ENCODE data around the gene CUBN. TPM values are rescaled to one million over a fixed set of nuclear protein-coding genes. Genes with fewer than 3 reads are reported as not detected.

Gene CUBN
- total RNA-seq, 8 experiments from 2014 or later = 0.58 to 23.2 (median 1.4) TPM

- H3K27ac ChIP-seq = no peak overlapping the region
- H3K4me1 ChIP-seq (replicated peaks in 1 of 2) = peaks cover 8 to 15% of the 10 kb centered on the region in 2 donors
- in situ Hi-C loops (cut with MboI; ENCODE audit: low pct_unique_long_range_greater_than_20kb in 2 of 9, low sequenced_read_pairs in 9 of 9, unreplicated experiment in 9 of 9) = no loop called here
- 44 to 100% (median 92%) methylated on average over 2 to 12 of the region's 12 CpGs; no CpG with 5 or more reads in 2 of the 10 experiments for WGBS, 10 experiments
- H3K4me3 ChIP-seq = no peak overlapping the region
- no peak for ATAC-seq (replicated peaks in 6 of 8)
These were observed 55.7 kb downstream of the CUBN start for GRCh38 chr10:17073725-17074540.

- ATAC-seq (replicated peaks in 6 of 8) = no peak
- H3K27ac ChIP-seq = no peak overlapping the region
- WGBS, 10 experiments = 89 to 100% (median 94%) methylated on average over 1 to 2 of the region's 2 CpGs
- no peak overlapping the region for H3K4me3 ChIP-seq
- in situ Hi-C loops (cut with MboI; ENCODE audit: low pct_unique_long_range_greater_than_20kb in 2 of 9, low sequenced_read_pairs in 9 of 9, unreplicated experiment in 9 of 9) = no loop called here
- no peaks in the 10 kb centered on the region for H3K4me1 ChIP-seq (replicated peaks in 1 of 2)
These were observed 60.7 kb downstream of the CUBN start for GRCh38 chr10:17068953-17069352.

GRCh38 chr10:17067376-17068264 is 62.0 kb downstream of the CUBN start:
- no peaks in the 10 kb centered on the region for H3K4me1 ChIP-seq (replicated peaks in 1 of 2)
- in situ Hi-C loops (cut with MboI; ENCODE audit: low pct_unique_long_range_greater_than_20kb in 2 of 9, low sequenced_read_pairs in 9 of 9, unreplicated experiment in 9 of 9) = no loop called here
- WGBS, 10 experiments = 1 to 93% (median 78%) methylated on average over 3 to 9 of the region's 9 CpGs
- ATAC-seq (replicated peaks in 6 of 8) = peak in 3 of 8 experiments; percentile 42 to 83 (median 53)
- H3K4me3 ChIP-seq = no peak overlapping the region
- no peak overlapping the region for H3K27ac ChIP-seq

- Histone ChIP-seq H3K27ac (no peak overlapping the region), H3K4me3 (no peak overlapping the region), H3K4me1 (replicated peaks in 1 of 2) (peaks cover 0 to 3% of the 10 kb centered on the region in 2 donors)
- 55 to 100% (median 88%) methylated on average over 1 to 3 of the region's 3 CpGs; no CpG with 5 or more reads in 1 of the 10 experiments for WGBS, 10 experiments
- ATAC-seq (replicated peaks in 6 of 8) = no peak
- in situ Hi-C loops (cut with MboI; ENCODE audit: low pct_unique_long_range_greater_than_20kb in 2 of 9, low sequenced_read_pairs in 9 of 9, unreplicated experiment in 9 of 9) = no loop called here
These were observed 62.8 kb downstream of the CUBN start for GRCh38 chr10:17066807-17067206.

- WGBS, 10 experiments = 20 to 100% (median 86%) methylated on average over 1 of the region's 1 CpG; no CpG with 5 or more reads in 4 of the 10 experiments
- peaks cover 0 to 3% of the 10 kb centered on the region in 2 donors for H3K4me1 ChIP-seq (replicated peaks in 1 of 2)
- ATAC-seq (replicated peaks in 6 of 8) = no peak
- H3K4me3 ChIP-seq = no peak overlapping the region
- no peak overlapping the region for H3K27ac ChIP-seq
- in situ Hi-C loops (cut with MboI; ENCODE audit: low pct_unique_long_range_greater_than_20kb in 2 of 9, low sequenced_read_pairs in 9 of 9, unreplicated experiment in 9 of 9) = no loop called here
These were observed 63.6 kb downstream of the CUBN start for GRCh38 chr10:17066000-17066399.

GRCh38 chr10:17065273-17065672 is 64.3 kb downstream of the CUBN start:
- ATAC-seq (replicated peaks in 6 of 8) = no peak
- 75 to 100% (median 96%) methylated on average over 1 to 6 of the region's 6 CpGs; no CpG with 5 or more reads in 1 of the 10 experiments for WGBS, 10 experiments
- H3K4me3 ChIP-seq = no peak overlapping the region
- H3K4me1 ChIP-seq (replicated peaks in 1 of 2) = peaks cover 0 to 3% of the 10 kb centered on the region in 2 donors
- in situ Hi-C loops (cut with MboI; ENCODE audit: low pct_unique_long_range_greater_than_20kb in 2 of 9, low sequenced_read_pairs in 9 of 9, unreplicated experiment in 9 of 9) = no loop called here
- H3K27ac ChIP-seq = no peak overlapping the region

- in situ Hi-C loops (cut with MboI; ENCODE audit: low pct_unique_long_range_greater_than_20kb in 2 of 9, low sequenced_read_pairs in 9 of 9, unreplicated experiment in 9 of 9) = no loop called here
- Histone ChIP-seq H3K4me1 (replicated peaks in 1 of 2) (peaks cover 0 to 3% of the 10 kb centered on the region in 2 donors), H3K4me3 (no peak overlapping the region), H3K27ac (no peak overlapping the region)
- WGBS, 10 experiments = 89 to 100% (median 100%) methylated on average over 1 to 2 of the region's 2 CpGs; no CpG with 5 or more reads in 2 of the 10 experiments
- ATAC-seq (replicated peaks in 6 of 8) = no peak
These were observed 65.2 kb downstream of the CUBN start for GRCh38 chr10:17064435-17064834.

GRCh38 chr10:17062955-17063484 is 66.6 kb downstream of the CUBN start:
- WGBS, 10 experiments = 0 to 100% (median 53%) methylated on average over 2 to 6 of the region's 6 CpGs; no CpG with 5 or more reads in 1 of the 10 experiments
- peak in 7 of 8 experiments; percentile 67 to 98 (median 88) for ATAC-seq (replicated peaks in 6 of 8)
- no peak overlapping the region for H3K27ac ChIP-seq
- H3K4me3 ChIP-seq = no peak overlapping the region
- H3K4me1 ChIP-seq (replicated peaks in 1 of 2) = peaks cover 0 to 3% of the 10 kb centered on the region in 2 donors
- in situ Hi-C loops (cut with MboI; ENCODE audit: low pct_unique_long_range_greater_than_20kb in 2 of 9, low sequenced_read_pairs in 9 of 9, unreplicated experiment in 9 of 9) = no loop called here

GRCh38 chr10:17062493-17062892 is 67.1 kb downstream of the CUBN start:
- ATAC-seq (replicated peaks in 6 of 8) = peak in 2 of 8 experiments; percentile 16 to 44
- no peak overlapping the region for H3K27ac ChIP-seq
- peaks cover 0 to 3% of the 10 kb centered on the region in 2 donors for H3K4me1 ChIP-seq (replicated peaks in 1 of 2)
- 0 to 100% (median 68%) methylated on average over 1 to 2 of the region's 2 CpGs; no CpG with 5 or more reads in 2 of the 10 experiments for WGBS, 10 experiments
- no peak overlapping the region for H3K4me3 ChIP-seq
- in situ Hi-C loops (cut with MboI; ENCODE audit: low pct_unique_long_range_greater_than_20kb in 2 of 9, low sequenced_read_pairs in 9 of 9, unreplicated experiment in 9 of 9) = no loop called here

- peaks cover 0 to 3% of the 10 kb centered on the region in 2 donors for H3K4me1 ChIP-seq (replicated peaks in 1 of 2)
- 21 to 100% (median 95%) methylated on average over 5 to 7 of the region's 7 CpGs; no CpG with 5 or more reads in 1 of the 10 experiments for WGBS, 10 experiments
- ATAC-seq (replicated peaks in 6 of 8) = peak in 7 of 8 experiments; percentile 31 to 57 (median 44)
- H3K27ac ChIP-seq = no peak overlapping the region
- H3K4me3 ChIP-seq = no peak overlapping the region
- in situ Hi-C loops (cut with MboI; ENCODE audit: low pct_unique_long_range_greater_than_20kb in 2 of 9, low sequenced_read_pairs in 9 of 9, unreplicated experiment in 9 of 9) = no loop called here
These were observed 67.6 kb downstream of the CUBN start for GRCh38 chr10:17062009-17062408.

GRCh38 chr10:17061418-17061817 is 68.2 kb downstream of the CUBN start:
- WGBS, 10 experiments = 20 to 100% (median 88%) methylated on average over 1 to 2 of the region's 2 CpGs; no CpG with 5 or more reads in 2 of the 10 experiments
- peaks cover 0 to 3% of the 10 kb centered on the region in 2 donors for H3K4me1 ChIP-seq (replicated peaks in 1 of 2)
- in situ Hi-C loops (cut with MboI; ENCODE audit: low pct_unique_long_range_greater_than_20kb in 2 of 9, low sequenced_read_pairs in 9 of 9, unreplicated experiment in 9 of 9) = no loop called here
- H3K4me3 ChIP-seq = no peak overlapping the region
- no peak overlapping the region for H3K27ac ChIP-seq
- ATAC-seq (replicated peaks in 6 of 8) = no peak

- Histone ChIP-seq H3K4me3 (no peak overlapping the region), H3K4me1 (replicated peaks in 1 of 2) (peaks cover 0 to 3% of the 10 kb centered on the region in 2 donors), H3K27ac (no peak overlapping the region)
- WGBS, 10 experiments = 42 to 100% (median 74%) methylated on average over 2 to 6 of the region's 6 CpGs
- no peak for ATAC-seq (replicated peaks in 6 of 8)
- in situ Hi-C loops (cut with MboI; ENCODE audit: low pct_unique_long_range_greater_than_20kb in 2 of 9, low sequenced_read_pairs in 9 of 9, unreplicated experiment in 9 of 9) = no loop called here
These were observed 69.3 kb downstream of the CUBN start for GRCh38 chr10:17060289-17060688.
